HAP-1 (cell line): ENCODE results near the gene POU4F1.

Experiments
- DNase-seq, 2 experiments: peaks; one replicate each; pipeline ENCODE4 v3.0.0-alpha.2; 2016 to 2020; ENCODE audit warnings: low spot score in 2 of 2
- H3K27me3 ChIP-seq: fragments of 250-450 bp; sonication (Bioruptor Pico); 2 replicates; pipeline ENCODE4 v1.5.1; 2020; ENCODE audit warnings: low read depth, mild to moderate bottlenecking, moderate library complexity
- H3K36me3 ChIP-seq: fragments of 250-450 bp; sonication (Bioruptor Pico); replicated peaks from 2 replicates; pipeline ENCODE4 v1.5.1; 2020; ENCODE audit warnings: mild to moderate bottlenecking
- H3K4me1 ChIP-seq: fragments of 250-450 bp; sonication (Bioruptor Pico); 2 replicates; pipeline ENCODE4 v1.5.1; 2020; ENCODE audit warnings: mild to moderate bottlenecking
- H3K4me3 ChIP-seq: fragments of 250-450 bp; sonication (Bioruptor Pico); 2 replicates; pipeline ENCODE4 v1.5.1; 2020; ENCODE audit warnings: mild to moderate bottlenecking, moderate library complexity
- H3K9me3 ChIP-seq: fragments of 250-450 bp; sonication (Bioruptor Pico); 2 replicates; pipeline ENCODE4 v1.5.1; 2020; ENCODE audit warnings: mild to moderate bottlenecking, moderate library complexity
- in situ Hi-C: fragments of 300-500 bp; cut with MboI; formaldehyde crosslinking; loops from 3 replicates; pipeline ENCODE4 v1.14.3; 2020; ENCODE audit warnings: low sequenced_read_pairs, inconsistent platforms, mixed read lengths

Gene POU4F1

DNA sequence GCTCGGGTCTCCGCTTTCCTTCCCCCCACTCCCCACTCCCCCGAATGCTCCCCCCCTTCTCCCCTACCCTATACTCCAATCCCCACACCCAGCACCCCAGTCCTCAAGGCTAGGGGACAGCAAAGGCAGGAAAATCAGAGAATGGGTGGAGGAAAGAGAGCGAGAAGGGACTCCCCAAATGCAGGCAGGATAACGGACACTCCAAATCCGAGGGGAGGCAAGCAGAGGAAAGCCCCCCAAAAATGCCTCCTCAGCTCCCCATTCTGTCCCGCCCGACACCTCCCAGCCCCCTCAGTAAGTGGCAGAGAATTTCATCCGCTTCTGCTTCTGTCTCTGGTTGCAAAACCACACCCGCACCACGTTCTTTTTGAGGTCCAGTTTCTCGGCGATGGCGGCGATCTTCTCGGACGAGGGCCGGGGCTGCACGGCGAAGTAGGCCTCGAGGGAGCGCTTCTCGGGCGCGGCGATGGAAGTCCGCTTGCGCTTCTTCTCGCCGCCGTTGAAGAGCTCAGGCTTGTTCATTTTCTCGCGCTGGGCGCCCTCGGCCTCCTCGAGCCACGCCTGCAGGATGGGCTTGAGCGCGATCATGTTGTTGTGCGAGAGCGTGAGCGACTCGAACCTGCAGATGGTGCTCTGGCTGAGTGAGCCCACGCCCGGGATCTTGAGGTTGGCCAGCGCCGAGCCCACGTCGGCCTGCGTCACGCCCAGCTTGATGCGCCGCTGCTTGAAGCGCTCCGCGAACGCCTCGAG lies 2.1 kb downstream of the POU4F1 start:
- Histone ChIP-seq H3K36me3 (no peaks in the 10 kb centered on the region), H3K9me3 (no peaks in the 10 kb centered on the region), H3K4me3 (no peak overlapping the region), H3K4me1 (peaks cover 2% of the 10 kb centered on the region; the same call in 1 of the 2 replicates), H3K27me3 (peaks cover 36% of the 10 kb centered on the region)
- no peak for DNase-seq
- in situ Hi-C loops: no loop called here

DNA sequence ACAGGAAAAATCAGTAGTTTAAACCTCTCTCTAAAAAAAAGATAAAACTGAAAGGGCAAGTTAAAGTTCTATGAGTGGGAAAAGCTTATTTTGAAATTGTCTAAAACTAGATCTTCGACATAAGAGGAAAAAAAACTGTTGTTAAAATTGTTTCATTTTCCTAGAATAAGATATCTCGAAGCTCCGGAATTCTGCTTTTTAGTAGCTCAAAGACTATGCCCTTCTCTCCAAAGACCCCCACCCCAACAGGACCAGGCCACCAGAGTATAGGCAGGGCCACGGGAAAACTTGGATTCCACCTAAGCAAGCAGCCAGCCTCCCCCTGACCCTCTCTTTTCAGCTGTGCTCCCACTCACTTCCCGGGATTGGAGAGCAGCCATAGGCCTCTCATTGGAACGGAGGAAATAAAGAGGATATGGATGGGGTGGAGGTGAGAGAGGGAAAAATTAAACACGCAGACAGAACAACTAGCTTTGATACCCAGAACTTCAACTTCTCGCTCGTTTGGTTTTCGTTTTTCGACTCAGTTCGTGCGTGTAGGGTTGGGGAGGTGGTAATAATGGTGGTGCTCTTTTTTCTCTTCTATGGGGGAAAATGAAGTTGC lies 3.0 kb downstream of the POU4F1 start:
- in situ Hi-C loops: no loop called here
- Histone ChIP-seq H3K27me3 (peaks cover 42% of the 10 kb centered on the region), H3K9me3 (no peaks in the 10 kb centered on the region), H3K36me3 (no peaks in the 10 kb centered on the region), H3K4me1 (peaks cover 2% of the 10 kb centered on the region; the same call in 1 of the 2 replicates), H3K4me3 (no peak overlapping the region)
- no peak for DNase-seq

GRCh38 chr13:78599645-78600279 lies 3.6 kb downstream of the POU4F1 start:
- no peaks in the 10 kb centered on the region for H3K36me3 ChIP-seq
- H3K4me3 ChIP-seq: no peak overlapping the region
- H3K4me1 ChIP-seq: peaks cover 2% of the 10 kb centered on the region; the same call in 1 of the 2 replicates
- H3K27me3 ChIP-seq: peaks cover 44% of the 10 kb centered on the region
- DNase-seq: no peak
- H3K9me3 ChIP-seq: no peaks in the 10 kb centered on the region
- in situ Hi-C loops: no loop called here

- no peaks in the 10 kb centered on the region for H3K36me3 ChIP-seq
- H3K27me3 ChIP-seq: peaks cover 47% of the 10 kb centered on the region
- no peaks in the 10 kb centered on the region for H3K9me3 ChIP-seq
- in situ Hi-C loops: no loop called here
- peaks cover 2% of the 10 kb centered on the region; the same call in 1 of the 2 replicates for H3K4me1 ChIP-seq
- H3K4me3 ChIP-seq: no peak overlapping the region
- DNase-seq: no peak
These were observed 4.2 kb downstream of the POU4F1 start for GRCh38 chr13:78598966-78599644.

DNA sequence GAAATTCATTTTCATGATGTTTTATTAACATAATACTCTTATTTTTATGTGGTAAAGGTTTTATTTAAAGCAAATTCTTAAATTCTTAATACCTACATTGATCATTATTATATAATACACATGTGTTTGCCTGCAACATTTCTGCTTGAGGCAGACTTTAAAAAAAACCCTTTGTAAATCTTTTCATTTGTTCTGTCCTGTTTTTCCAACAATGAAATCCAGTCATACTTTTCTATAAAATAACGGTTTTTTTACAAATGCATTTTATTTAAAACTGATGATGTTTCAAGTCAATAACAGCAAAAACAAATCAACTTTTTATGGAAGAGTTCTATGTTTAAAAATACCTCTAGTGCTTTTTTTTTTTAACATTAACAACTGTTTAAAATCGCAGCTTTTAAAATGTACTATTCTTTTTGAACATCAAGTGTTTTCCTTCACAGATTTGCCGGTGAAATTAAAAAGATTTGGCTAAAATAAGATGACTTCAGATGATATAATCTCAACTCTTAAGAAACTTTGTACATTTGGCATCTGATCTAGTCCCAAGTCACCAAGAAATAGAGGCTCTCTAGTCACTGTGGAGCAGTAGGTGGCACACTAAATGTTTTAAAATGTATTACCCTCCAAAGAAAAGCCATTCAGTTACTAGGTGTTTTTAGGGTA lies 5.1 kb downstream of the POU4F1 start:
- no peak for DNase-seq
- H3K9me3 ChIP-seq: no peaks in the 10 kb centered on the region
- peaks cover 51% of the 10 kb centered on the region for H3K27me3 ChIP-seq
- no peak overlapping the region for H3K4me3 ChIP-seq
- in situ Hi-C loops: no loop called here
- H3K36me3 ChIP-seq: no peaks in the 10 kb centered on the region
- no peaks in the 10 kb centered on the region for H3K4me1 ChIP-seq

GRCh38 chr13:78597602-78597932 lies 5.8 kb downstream of the POU4F1 start:
- no peaks in the 10 kb centered on the region for H3K9me3 ChIP-seq
- DNase-seq: no peak
- no peaks in the 10 kb centered on the region for H3K4me1 ChIP-seq
- in situ Hi-C loops: no loop called here
- no peaks in the 10 kb centered on the region for H3K36me3 ChIP-seq
- peaks cover 57% of the 10 kb centered on the region for H3K27me3 ChIP-seq
- H3K4me3 ChIP-seq: no peak overlapping the region

DNA sequence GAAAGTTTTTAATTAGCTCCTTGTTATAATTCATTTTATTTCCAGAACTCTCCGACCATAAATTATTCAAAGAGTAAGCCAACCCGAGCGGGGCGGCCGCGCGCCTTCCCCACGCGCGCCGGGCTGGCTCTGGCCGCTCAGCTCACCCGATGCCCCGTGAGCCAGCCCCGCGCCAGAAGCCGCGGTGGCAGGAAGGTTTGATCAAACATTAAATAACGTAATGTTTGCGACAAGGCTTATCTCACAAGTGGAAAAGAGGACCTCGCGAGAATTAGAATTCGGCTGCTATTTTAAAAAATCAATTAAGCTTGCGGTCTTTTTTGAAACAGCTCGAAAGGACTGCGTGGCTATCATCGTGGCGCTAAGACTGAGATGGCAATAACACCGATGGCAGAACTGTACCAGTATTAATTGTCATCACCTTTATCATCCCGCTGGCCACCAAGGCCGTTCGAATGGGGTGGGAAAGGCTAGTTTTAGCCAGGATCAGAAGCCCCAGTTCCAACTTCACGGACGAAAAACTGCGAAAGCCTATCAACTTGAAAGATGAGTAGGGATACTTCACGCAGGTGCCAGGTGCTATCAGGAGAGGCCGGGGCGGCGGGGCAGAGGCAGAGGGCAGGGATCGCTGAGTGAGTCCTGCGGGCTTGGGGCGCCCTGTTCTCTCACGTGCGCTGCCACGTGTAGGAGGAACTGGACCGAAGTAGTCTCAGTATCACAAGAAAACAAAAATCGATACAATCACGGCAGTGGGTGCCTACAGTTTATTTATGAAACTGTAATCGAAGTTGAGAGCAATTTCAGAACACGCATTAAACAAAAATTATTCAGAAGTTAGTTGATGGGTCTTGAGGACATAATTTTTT lies 6.4 kb downstream of the POU4F1 start:
- peaks cover 61% of the 10 kb centered on the region for H3K27me3 ChIP-seq
- H3K4me1 ChIP-seq: no peaks in the 10 kb centered on the region
- in situ Hi-C loops: no loop called here
- no peak overlapping the region for H3K4me3 ChIP-seq
- no peak for DNase-seq
- H3K36me3 ChIP-seq: no peaks in the 10 kb centered on the region
- H3K9me3 ChIP-seq: no peaks in the 10 kb centered on the region

- H3K4me1 ChIP-seq: no peaks in the 10 kb centered on the region
- DNase-seq: no peak
- no peak overlapping the region for H3K4me3 ChIP-seq
- H3K9me3 ChIP-seq: no peaks in the 10 kb centered on the region
- H3K27me3 ChIP-seq: peaks cover 63% of the 10 kb centered on the region
- in situ Hi-C loops: no loop called here
- H3K36me3 ChIP-seq: no peaks in the 10 kb centered on the region
These were observed 7.0 kb downstream of the POU4F1 start for GRCh38 chr13:78596399-78596735.

GRCh38 chr13:78595495-78596398 lies 7.6 kb downstream of the POU4F1 start:
- in situ Hi-C loops: no loop called here
- H3K4me3 ChIP-seq: no peak overlapping the region

DNA sequence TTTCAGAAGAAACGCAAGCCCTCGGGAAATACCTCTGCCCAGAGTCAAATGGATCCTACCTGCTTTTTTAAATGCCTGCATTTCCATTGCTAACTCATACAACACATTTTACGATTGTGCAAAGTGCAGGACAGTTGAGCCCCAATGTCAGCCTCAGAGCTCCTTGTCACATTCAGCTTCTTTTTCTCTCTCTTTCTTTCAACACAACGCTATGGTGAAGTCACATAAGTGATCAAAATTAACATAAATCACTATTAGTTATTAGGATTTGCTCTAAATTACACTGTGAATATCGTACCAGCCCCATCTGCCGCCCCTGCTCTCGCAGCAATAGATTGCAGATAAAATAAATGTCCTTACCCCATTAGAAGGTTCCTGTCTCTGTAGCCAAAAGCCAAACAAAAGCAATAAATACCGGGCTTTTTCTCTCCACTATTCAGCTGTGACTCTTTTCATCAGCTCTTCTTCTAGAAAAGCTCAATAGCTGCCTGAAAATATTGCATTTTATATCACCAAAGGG lies 8.8 kb downstream of the POU4F1 start:
- peaks cover 63% of the 10 kb centered on the region for H3K27me3 ChIP-seq
- H3K4me3 ChIP-seq: no peak overlapping the region

More at GRCh38 chr13:78595495-78596398, 7.6 kb downstream of the POU4F1 start:
- Histone ChIP-seq H3K9me3 (no peaks in the 10 kb centered on the region), H3K27me3 (peaks cover 63% of the 10 kb centered on the region), H3K36me3 (no peaks in the 10 kb centered on the region), H3K4me1 (no peaks in the 10 kb centered on the region)
- DNase-seq: no peak

GRCh38 chr13:78593652-78594455 lies 9.5 kb downstream of the POU4F1 start:
- in situ Hi-C loops: no loop called here
- DNase-seq: no peak
- Histone ChIP-seq H3K27me3 (peaks cover 65% of the 10 kb centered on the region), H3K4me3 (no peak overlapping the region), H3K4me1 (no peaks in the 10 kb centered on the region), H3K36me3 (no peaks in the 10 kb centered on the region), H3K9me3 (no peaks in the 10 kb centered on the region)

More for the DNA sequence above, 8.8 kb downstream of the POU4F1 start:
- no peak for DNase-seq
- no peaks in the 10 kb centered on the region for H3K9me3 ChIP-seq
- H3K4me1 ChIP-seq: no peaks in the 10 kb centered on the region
- in situ Hi-C loops: no loop called here
- no peaks in the 10 kb centered on the region for H3K36me3 ChIP-seq
